Hepatocyte (in vitro differentiated cells): ENCODE results near the gene PAPSS1. TPM values are rescaled to one million over a fixed set of nuclear protein-coding genes. Genes with fewer than 3 reads are reported as not detected.
"Not testable (repeated sequence)": the region's sequence is repeated elsewhere in the genome, so short reads cannot be mapped to it uniquely, and the experiment has no call there.

Source experiments
- DNase-seq: peaks from one replicate; pipeline ENCODE4 v3.0.0-alpha.2; 2016; ENCODE audit warnings: low spot score
- H2AFZ ChIP-seq: fragments of 200-600 bp; sonication (generic); 2 replicates; pipeline ENCODE4 v1.6.0; 2016; ENCODE audit warnings: antibody characterized with exemption, mild to moderate bottlenecking
- H3K27ac ChIP-seq: fragments of 200-600 bp; sonication (generic); 2 replicates; pipeline ENCODE4 v1.5.1; 2016; ENCODE audit warnings: mild to moderate bottlenecking
- H3K27me3 ChIP-seq: fragments of 200-600 bp; sonication (generic); 2 replicates; pipeline ENCODE4 v1.6.1; 2016
- H3K36me3 ChIP-seq: fragments of 200-600 bp; sonication (generic); replicated peaks from 2 replicates; pipeline ENCODE4 v1.5.1; 2016; ENCODE audit warnings: low read depth; ENCODE audit not compliant: insufficient read depth
- H3K4me1 ChIP-seq: fragments of 200-600 bp; sonication (generic); 2 replicates; pipeline ENCODE4 v1.5.1; 2016; ENCODE audit warnings: mild to moderate bottlenecking, moderate library complexity; ENCODE audit not compliant: insufficient read depth
- H3K4me2 ChIP-seq: fragments of 200-600 bp; sonication (generic); 2 replicates; pipeline ENCODE4 v1.6.0; 2016
- H3K4me3 ChIP-seq: fragments of 200-600 bp; sonication (generic); 2 replicates; pipeline ENCODE4 v1.5.1; 2016; ENCODE audit warnings: mild to moderate bottlenecking
- H3K79me2 ChIP-seq: fragments of 200-600 bp; sonication (generic); 2 replicates; pipeline ENCODE4 v1.6.0; 2017; ENCODE audit warnings: mild to moderate bottlenecking
- H3K9me2 ChIP-seq: fragments of 200-600 bp; sonication (generic); replicated peaks from 2 replicates; pipeline ENCODE4 v1.6.0; 2017; ENCODE audit warnings: mild to moderate bottlenecking; ENCODE audit not compliant: insufficient read depth
- H3K9me3 ChIP-seq: fragments of 200-600 bp; sonication (generic); 2 replicates; pipeline ENCODE4 v1.5.1; 2016; ENCODE audit warnings: low read depth, mild to moderate bottlenecking
- H4K20me1 ChIP-seq: fragments of 200-600 bp; sonication (generic); 2 replicates; pipeline ENCODE4 v1.6.0; 2016; ENCODE audit warnings: mild to moderate bottlenecking; ENCODE audit not compliant: insufficient read depth, poor library complexity, severe bottlenecking
- CTCF ChIP-seq: fragments of 200-600 bp; sonication (generic); IDR thresholded peaks from 2 replicates; pipeline ENCODE4 v1.5.1; 2016; ENCODE audit warnings: antibody characterized with exemption, mild to moderate bottlenecking; ENCODE audit not compliant: poor library complexity
- EZH2 ChIP-seq: fragments of 200-600 bp; sonication (generic); IDR thresholded peaks from 2 replicates; pipeline ENCODE4 v1.6.1; 2016; ENCODE audit warnings: antibody characterized with exemption, mild to moderate bottlenecking, borderline replicate concordance
- EZH2phosphoT487 ChIP-seq: fragments of 200-600 bp; sonication (generic); IDR thresholded peaks from one replicate; pipeline ENCODE4 v1.6.1; 2018; ENCODE audit warnings: antibody characterized with exemption, mild to moderate bottlenecking, low read depth, moderate library complexity; ENCODE audit not compliant: unreplicated experiment, severe bottlenecking
- WGBS: methylation state at CpG from one replicate; pipeline ENCODE4 v1.1.6; 2016; ENCODE audit warnings: low lambda C conversion rate; ENCODE audit errors: missing lambda C conversion rate; 5-methylcytosine and 5-hydroxymethylcytosine counted together
- polyA plus RNA-seq: library from polyadenylated mRNA; unstranded; fragments of >200 nt; fragmentation: Nextera tagmentation; extraction: Ambion mirVana; gene quantifications from 2 replicates; pipeline ENCODE4 v1.2.1, GENCODE V29; 2016
- total RNA-seq: library from RNA; depleted of rRNA; stranded (reverse); fragments of >200 nt; gene quantifications from 2 replicates; pipeline ENCODE4 v1.2.3, GENCODE V29; 2014

Gene PAPSS1
- total and polyA plus RNA-seq, 2 experiments from 2014 or later = 102 to 103 TPM

GRCh38 chr4:107658400-107659336 lies 61.4 kb downstream of the PAPSS1 start:
- no peak overlapping the region for H3K4me3 ChIP-seq
- no peaks in the 10 kb centered on the region for H3K4me1 ChIP-seq
- peaks cover 13% of the 10 kb centered on the region for H3K79me2 ChIP-seq
- H3K27ac ChIP-seq = no peak overlapping the region
- H3K36me3 ChIP-seq = no peaks in the 10 kb centered on the region
- H2AFZ ChIP-seq = no peak overlapping the region
- H3K9me2 ChIP-seq = no peaks in the 10 kb centered on the region
- H3K9me3 ChIP-seq = no peaks in the 10 kb centered on the region
- 96% methylated on average over 4 of the region's 4 CpGs for WGBS
- DNase-seq = no peak
- H3K4me2 ChIP-seq = no peak overlapping the region
- TF ChIP-seq CTCF (no peak), EZH2 (no peak), EZH2phosphoT487 (no peak)
- no peaks in the 10 kb centered on the region for H4K20me1 ChIP-seq
- H3K27me3 ChIP-seq = no peaks in the 10 kb centered on the region

- H3K4me3 ChIP-seq = no peak overlapping the region
- H3K36me3 ChIP-seq = no peaks in the 10 kb centered on the region
- no peak overlapping the region for H3K4me2 ChIP-seq
- no peaks in the 10 kb centered on the region for H3K4me1 ChIP-seq
- no peak for DNase-seq
- H3K27ac ChIP-seq = no peak overlapping the region
- H3K79me2 ChIP-seq = no peaks in the 10 kb centered on the region
- no peaks in the 10 kb centered on the region for H3K27me3 ChIP-seq
- no peak overlapping the region for H2AFZ ChIP-seq
- H4K20me1 ChIP-seq = no peaks in the 10 kb centered on the region
- TF ChIP-seq EZH2phosphoT487 (no peak), EZH2 (no peak), CTCF (no peak)
- no peaks in the 10 kb centered on the region for H3K9me2 ChIP-seq
- H3K9me3 ChIP-seq = no peaks in the 10 kb centered on the region
Measured at GRCh38 chr4:107655289-107655688, 64.7 kb downstream of the PAPSS1 start.

GRCh38 chr4:107654694-107655093 lies 65.3 kb downstream of the PAPSS1 start:
- Histone ChIP-seq H3K9me2 (no peaks in the 10 kb centered on the region), H3K79me2 (peaks cover under 1% of the 10 kb centered on the region), H3K4me3 (no peak overlapping the region), H3K4me1 (no peaks in the 10 kb centered on the region), H3K36me3 (no peaks in the 10 kb centered on the region), H3K27ac (no peak overlapping the region), H3K4me2 (no peak overlapping the region), H3K9me3 (no peaks in the 10 kb centered on the region), H3K27me3 (no peaks in the 10 kb centered on the region), H4K20me1 (no peaks in the 10 kb centered on the region), H2AFZ (no peak overlapping the region)
- 50% methylated on average over 10 of the region's 10 CpGs for WGBS
- DNase-seq = peak; percentile 23
- TF ChIP-seq EZH2phosphoT487 (no peak), EZH2 (no peak), CTCF (peak; percentile 11)

GRCh38 chr4:107651408-107651807 lies 68.6 kb downstream of the PAPSS1 start:
- H3K27me3 ChIP-seq, H3K9me2 ChIP-seq, H3K4me3 ChIP-seq, DNase-seq, H3K4me2 ChIP-seq, H4K20me1 ChIP-seq, H2AFZ ChIP-seq, H3K4me1 ChIP-seq, H3K9me3 ChIP-seq, H3K27ac ChIP-seq, H3K36me3 ChIP-seq: not testable (repeated sequence)
- 95% methylated on average over 3 of the region's 3 CpGs for WGBS
- H3K79me2 ChIP-seq = peaks cover 18% of the 10 kb centered on the region
